Effector memory CD4-positive, alpha-beta T cell (primary cell): ENCODE measurements around the gene ENTHD1.

Experiments
- DNase-seq, 3 donors: peaks; one replicate each; pipeline ENCODE4 v3.0.0-alpha.2; 2020
- H3K27ac ChIP-seq: 2 replicates; pipeline ENCODE4 v1.7.0; 2013; ENCODE audit warnings: mild to moderate bottlenecking, low read length, moderate library complexity; ENCODE audit not compliant: insufficient read depth, poor library complexity, severe bottlenecking
- H3K27me3 ChIP-seq: replicated peaks from 2 replicates; pipeline ENCODE4 v1.7.0; 2013; ENCODE audit warnings: mild to moderate bottlenecking, low read length; ENCODE audit not compliant: insufficient read depth, control insufficient read depth, poor library complexity, severe bottlenecking
- H3K36me3 ChIP-seq: 2 replicates; pipeline ENCODE4 v1.7.0; 2013; ENCODE audit warnings: mild to moderate bottlenecking, low read length, moderate library complexity; ENCODE audit not compliant: control insufficient read depth, insufficient read depth
- H3K4me1 ChIP-seq: 2 replicates; pipeline ENCODE4 v1.7.0; 2013; ENCODE audit warnings: low read length, mild to moderate bottlenecking; ENCODE audit not compliant: control insufficient read depth, insufficient read depth, poor library complexity, severe bottlenecking
- H3K4me3 ChIP-seq: 2 replicates; pipeline ENCODE4 v1.7.0; 2013; ENCODE audit warnings: low read length, low read depth, mild to moderate bottlenecking; ENCODE audit not compliant: insufficient read depth, poor library complexity, severe bottlenecking
- H3K9me3 ChIP-seq: 2 replicates; pipeline ENCODE4 v1.7.0; 2013; ENCODE audit warnings: mild to moderate bottlenecking, low read length, moderate library complexity; ENCODE audit not compliant: control insufficient read depth

The ENTHD1 gene

DNA sequence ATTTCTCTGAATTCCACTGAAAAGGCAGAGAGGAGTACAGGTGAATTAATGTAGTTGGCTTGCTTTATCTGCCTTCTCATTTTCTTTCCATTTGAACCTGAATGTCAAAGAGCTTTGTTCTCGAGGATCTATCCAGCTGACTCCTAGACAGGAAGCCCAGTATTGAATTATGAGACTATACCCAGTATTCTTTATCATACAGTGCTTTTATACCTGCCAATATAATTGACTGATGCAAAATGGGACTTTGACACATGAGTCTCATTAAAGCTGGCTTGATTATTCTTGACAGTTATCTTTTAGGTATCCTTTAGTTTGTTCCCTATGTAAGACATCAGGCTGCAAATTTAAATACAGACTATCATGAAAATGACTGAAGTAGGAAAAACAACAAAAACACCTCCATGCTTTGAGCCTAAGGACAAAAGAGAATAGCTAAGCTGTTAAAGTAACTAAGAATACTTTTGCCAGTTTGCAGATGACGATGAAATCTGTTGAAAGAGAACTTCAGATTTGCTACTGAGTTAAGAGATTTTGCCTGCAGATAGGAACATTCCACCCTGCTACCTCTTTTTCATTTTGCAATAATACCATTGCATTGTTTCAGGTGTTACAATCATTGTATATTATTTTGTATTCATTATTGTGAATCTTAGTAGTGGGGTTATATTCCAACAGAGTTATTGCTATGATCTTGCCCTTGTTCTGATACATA lies 117.1 kb downstream of the ENTHD1 start:
- no peaks in the 10 kb centered on the region for H3K36me3 ChIP-seq

DNA sequence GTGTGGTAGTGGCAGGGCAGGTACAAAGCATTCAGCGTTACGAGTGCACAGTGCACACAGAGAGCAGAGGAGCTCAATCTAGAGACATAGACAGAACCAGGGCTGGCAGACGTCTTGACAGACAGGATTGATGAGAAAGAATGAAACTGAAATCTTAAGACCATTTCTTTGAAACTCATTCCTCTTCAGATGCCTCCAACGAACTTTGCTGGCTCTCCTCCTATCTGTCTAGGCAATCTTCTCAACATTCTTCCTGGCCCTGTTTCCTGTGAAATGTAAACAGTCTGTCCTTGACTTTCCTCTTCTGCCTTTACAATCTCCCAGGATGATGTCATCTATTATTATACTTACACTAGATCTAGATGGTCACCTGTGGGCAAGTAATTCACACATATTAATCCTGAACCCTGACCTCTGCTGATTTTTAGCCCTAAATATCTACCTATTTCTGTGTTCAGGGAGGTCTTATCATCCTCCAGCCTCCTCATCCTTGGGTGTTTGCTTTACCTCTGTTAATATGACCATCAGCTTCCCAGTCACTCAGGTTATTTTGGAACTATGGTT lies 119.5 kb downstream of the ENTHD1 start:
- Histone ChIP-seq H3K9me3 (peaks cover 3% of the 10 kb centered on the region), H3K36me3 (no peaks in the 10 kb centered on the region), H3K27me3 (no peaks in the 10 kb centered on the region), H3K27ac (no peak overlapping the region), H3K4me3 (peak overlapping the region; percentile 1), H3K4me1 (peaks cover 7% of the 10 kb centered on the region)
- DNase-seq, result no peak

More for the DNA sequence above, 117.1 kb downstream of the ENTHD1 start:
- Histone ChIP-seq H3K27ac (no peak overlapping the region), H3K4me1 (peaks cover 7% of the 10 kb centered on the region), H3K9me3 (no peaks in the 10 kb centered on the region), H3K4me3 (no peak overlapping the region), H3K27me3 (no peaks in the 10 kb centered on the region)
- no peak for DNase-seq

DNA sequence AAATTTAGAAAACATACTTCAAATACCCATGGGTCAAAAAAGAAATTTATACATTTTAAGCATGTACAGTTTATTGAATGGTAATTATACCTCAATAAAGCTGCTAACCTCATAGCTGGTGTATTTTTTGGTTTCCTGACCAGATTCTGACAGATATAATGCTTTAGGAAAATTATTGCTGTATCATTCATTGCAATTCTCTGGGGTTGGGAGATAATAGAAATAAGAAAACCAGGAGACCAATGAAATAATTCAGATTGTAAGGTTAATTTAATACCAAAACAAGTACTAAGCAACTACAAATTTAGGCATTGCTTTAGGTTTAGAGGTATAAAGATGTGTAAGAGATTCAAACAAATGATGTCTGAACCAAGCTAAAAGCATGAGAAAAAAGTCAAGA lies 120.1 kb downstream of the ENTHD1 start:
- H3K36me3 ChIP-seq, result no peaks in the 10 kb centered on the region
- peak overlapping the region; percentile 1 for H3K4me3 ChIP-seq
- DNase-seq, result no peak
- H3K9me3 ChIP-seq, result peaks cover 3% of the 10 kb centered on the region
- H3K27me3 ChIP-seq, result no peaks in the 10 kb centered on the region
- no peak overlapping the region for H3K27ac ChIP-seq
- peaks cover 7% of the 10 kb centered on the region for H3K4me1 ChIP-seq

DNA sequence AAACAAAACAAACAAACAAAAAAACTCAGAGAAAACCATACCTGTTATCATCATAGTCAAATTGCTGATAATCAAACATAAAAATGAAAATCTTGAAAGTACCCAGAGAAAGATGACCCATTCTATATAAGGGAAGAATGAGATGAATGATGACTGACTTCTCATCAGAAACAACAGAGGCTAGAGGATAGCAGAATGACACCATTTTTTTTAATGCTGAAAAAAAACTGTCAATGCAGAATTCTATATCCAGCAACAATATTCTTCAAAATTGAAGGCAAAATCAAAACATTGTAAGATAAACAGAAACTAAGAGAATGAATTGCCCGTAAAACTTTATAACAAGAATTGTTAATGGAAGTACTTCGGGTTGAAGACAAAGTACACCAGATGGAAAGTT lies 122.1 kb downstream of the ENTHD1 start:
- no peak for DNase-seq
- Histone ChIP-seq H3K27me3 (no peaks in the 10 kb centered on the region), H3K4me3 (no peak overlapping the region), H3K4me1 (peaks cover 7% of the 10 kb centered on the region), H3K9me3 (peaks cover 3% of the 10 kb centered on the region), H3K36me3 (no peaks in the 10 kb centered on the region), H3K27ac (no peak overlapping the region)

DNA sequence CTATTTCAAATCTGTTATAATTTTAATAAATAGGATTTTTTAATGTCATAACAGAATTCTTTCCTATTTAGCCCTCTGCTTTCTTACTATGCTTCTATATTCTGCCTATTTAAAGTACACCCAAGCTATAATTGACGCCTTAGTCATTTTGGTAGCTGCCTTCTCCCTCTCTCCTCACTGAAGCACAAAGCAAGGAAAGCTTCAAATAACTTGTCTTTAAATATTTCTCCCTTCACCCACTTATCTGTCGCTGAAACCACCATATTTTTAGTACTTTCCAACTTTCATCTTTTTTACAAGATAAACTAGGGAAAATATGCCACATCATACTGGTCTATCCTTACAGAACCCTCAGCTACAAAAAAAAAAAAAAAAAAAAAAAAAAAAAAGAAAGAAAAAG lies 127.9 kb downstream of the ENTHD1 start:
- Histone ChIP-seq H3K27me3 (no peaks in the 10 kb centered on the region), H3K4me3 (no peak overlapping the region), H3K36me3 (no peaks in the 10 kb centered on the region), H3K27ac (no peak overlapping the region), H3K4me1 (no peaks in the 10 kb centered on the region), H3K9me3 (no peaks in the 10 kb centered on the region)
- no peak for DNase-seq

DNA sequence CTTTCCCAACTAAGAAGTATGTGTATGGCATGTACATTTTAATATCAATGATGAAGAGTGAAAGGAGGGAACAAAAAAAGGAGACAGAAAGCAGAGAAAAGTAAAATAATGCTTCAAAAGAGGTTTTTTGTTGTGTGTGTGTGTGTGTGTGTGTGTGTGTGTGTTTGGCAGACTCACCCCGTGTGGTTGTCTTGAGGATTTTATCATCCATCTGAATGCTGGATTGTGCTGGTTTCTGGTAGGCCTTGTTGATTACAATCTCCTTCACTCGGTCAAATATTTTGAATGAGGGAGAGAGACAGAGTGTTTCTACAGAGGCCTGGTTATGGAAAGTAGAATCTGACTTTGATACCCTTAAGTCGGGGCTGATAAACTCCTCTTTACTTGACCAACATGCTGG lies 128.5 kb downstream of the ENTHD1 start:
- DNase-seq, result no peak
- Histone ChIP-seq H3K27ac (no peak overlapping the region), H3K4me1 (no peaks in the 10 kb centered on the region), H3K36me3 (no peaks in the 10 kb centered on the region), H3K9me3 (no peaks in the 10 kb centered on the region), H3K27me3 (no peaks in the 10 kb centered on the region), H3K4me3 (no peak overlapping the region)

DNA sequence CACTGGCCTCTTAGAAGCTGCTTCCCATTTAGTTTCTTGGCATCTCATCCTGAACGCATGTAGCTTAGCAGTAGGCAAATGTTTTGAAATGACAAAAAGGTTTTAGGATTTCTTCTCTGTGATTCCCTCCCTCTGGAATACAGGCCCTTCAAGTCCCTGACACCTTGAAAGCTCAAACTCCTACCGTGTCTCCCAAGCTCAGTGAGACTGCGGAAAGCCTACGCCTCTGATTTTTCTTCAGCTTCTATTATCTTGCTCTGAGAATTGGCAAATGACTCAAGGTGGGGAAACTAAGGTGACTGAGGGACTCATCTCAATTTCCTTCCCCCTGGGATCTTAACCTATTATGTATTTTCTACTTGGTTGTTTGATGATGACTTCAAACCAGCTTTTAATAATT lies 130.3 kb downstream of the ENTHD1 start:
- H3K27me3 ChIP-seq, result no peaks in the 10 kb centered on the region
- H3K9me3 ChIP-seq, result no peaks in the 10 kb centered on the region
- H3K36me3 ChIP-seq, result no peaks in the 10 kb centered on the region
- no peak for DNase-seq
- H3K4me3 ChIP-seq, result no peak overlapping the region
- H3K27ac ChIP-seq, result no peak overlapping the region
- H3K4me1 ChIP-seq, result no peaks in the 10 kb centered on the region

DNA sequence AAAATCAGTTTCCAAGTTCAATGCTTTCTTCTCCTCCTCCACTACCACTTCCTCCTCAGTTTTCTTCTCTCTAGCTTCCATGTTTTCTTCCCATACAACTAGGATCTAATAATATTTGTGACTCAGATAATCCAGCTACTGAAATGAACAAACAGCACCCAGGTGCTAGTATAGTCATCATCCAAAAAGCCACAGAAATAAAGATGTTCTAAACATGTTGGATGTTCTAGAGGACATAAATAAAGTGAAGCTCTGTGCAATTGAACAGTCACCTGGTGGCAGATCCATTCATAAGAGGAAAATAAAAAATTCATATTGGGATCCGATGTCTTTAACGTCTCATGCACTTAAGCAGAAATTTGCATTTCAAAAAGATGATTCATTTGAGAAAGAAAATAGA lies 142.8 kb downstream of the ENTHD1 start:
- Histone ChIP-seq H3K4me3 (no peak overlapping the region), H3K27ac (no peak overlapping the region), H3K9me3 (no peaks in the 10 kb centered on the region), H3K4me1 (no peaks in the 10 kb centered on the region), H3K36me3 (no peaks in the 10 kb centered on the region), H3K27me3 (no peaks in the 10 kb centered on the region)
- DNase-seq, result no peak

DNA sequence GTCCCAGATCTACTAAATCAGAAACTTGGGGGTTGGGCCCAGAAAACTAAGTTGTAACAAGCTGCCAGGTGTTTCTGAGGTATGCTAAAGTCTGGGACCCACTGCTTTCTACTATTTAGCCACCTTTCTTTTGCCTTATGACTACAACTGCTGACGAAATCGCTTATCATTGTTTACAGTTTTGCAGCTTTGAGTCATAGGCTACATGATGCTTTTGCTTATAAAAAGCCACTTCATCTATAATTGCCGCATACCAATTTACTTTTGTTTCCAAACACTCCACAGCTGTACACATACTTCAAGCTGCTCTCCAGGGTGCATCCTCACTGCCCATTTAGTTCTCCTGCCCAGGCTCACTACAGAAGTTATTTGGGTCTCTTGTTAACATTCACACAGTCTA lies 144.7 kb downstream of the ENTHD1 start:
- DNase-seq, result no peak
- Histone ChIP-seq H3K9me3 (no peaks in the 10 kb centered on the region), H3K27me3 (no peaks in the 10 kb centered on the region)

DNA sequence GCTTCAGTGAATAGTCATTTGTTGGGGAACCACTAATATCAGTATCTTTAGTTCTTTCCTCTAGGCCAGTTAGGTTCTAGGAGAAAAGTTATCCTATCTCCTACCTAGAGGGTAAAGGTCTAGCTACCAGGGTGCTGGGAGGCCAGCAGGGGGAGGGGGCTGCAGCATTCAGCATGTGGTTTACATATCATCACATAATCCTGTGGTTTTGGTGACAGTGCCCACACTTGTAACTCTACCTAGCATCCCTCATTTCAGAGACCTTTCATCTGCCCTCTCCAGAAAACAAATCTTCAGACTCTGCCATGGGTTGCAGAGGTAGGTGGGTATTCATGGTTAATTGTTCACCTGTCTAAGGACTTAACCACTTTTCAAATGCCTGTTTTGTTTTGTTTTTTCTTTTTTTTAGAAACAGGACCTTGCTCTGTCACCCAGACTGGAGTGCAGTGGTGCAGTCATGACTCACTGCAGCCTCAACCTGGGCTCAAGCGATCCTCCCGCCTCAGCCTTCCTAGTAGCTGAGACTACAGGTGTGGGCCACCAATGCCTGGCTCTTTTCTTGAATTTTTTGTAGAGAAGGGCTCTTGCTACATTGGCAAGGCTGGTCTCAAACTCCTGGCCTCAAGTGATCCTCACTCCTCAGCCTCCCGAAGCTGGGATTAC lies 146.8 kb downstream of the ENTHD1 start:
- no peak overlapping the region for H3K27ac ChIP-seq
- no peaks in the 10 kb centered on the region for H3K27me3 ChIP-seq
- H3K4me3 ChIP-seq, result no peak overlapping the region
- H3K4me1 ChIP-seq, result no peaks in the 10 kb centered on the region
- no peaks in the 10 kb centered on the region for H3K36me3 ChIP-seq
- no peak for DNase-seq
- H3K9me3 ChIP-seq, result no peaks in the 10 kb centered on the region

More for the DNA sequence above, 144.7 kb downstream of the ENTHD1 start:
- H3K36me3 ChIP-seq, result no peaks in the 10 kb centered on the region
- H3K4me1 ChIP-seq, result no peaks in the 10 kb centered on the region
- H3K27ac ChIP-seq, result no peak overlapping the region
- H3K4me3 ChIP-seq, result no peak overlapping the region
